ENCODE results near the gene ITIH6.
A peak's percentile ranks its signal among the peaks of the same experiment; 100 is the strongest.
"Not testable (repeated sequence)": the region's sequence is repeated elsewhere in the genome, so short reads cannot be mapped to it uniquely, and the experiment has no call there.

Gene ITIH6

GRCh38 chrX:54799046-54799445 lies 991 bp upstream of the ITIH6 start:
- DNase-seq (ENCODE audit: low spot score): no peak

- no peak for DNase-seq (ENCODE audit: low spot score)
Measured at GRCh38 chrX:54794795-54795194, 3.3 kb downstream of the ITIH6 start.

DNA sequence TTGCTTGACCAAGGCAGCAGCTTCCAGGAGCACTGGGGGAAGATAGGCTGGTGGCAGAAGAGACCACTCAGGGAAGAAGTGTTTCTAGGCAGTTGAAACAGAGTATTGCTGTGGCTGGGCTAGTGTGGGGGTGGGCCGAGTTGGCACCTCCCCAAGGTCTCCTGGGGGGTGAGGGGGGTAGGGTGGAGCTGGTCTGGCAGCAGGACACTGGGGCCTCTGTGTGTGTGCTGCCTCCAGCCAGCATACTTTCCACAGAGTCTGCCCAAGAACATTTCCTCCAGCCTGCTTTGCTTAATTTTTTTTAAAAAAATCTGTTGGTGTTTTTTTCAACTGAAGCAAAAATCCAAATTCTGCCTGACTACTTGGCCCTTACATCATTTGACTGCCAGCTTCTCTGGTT lies 4.0 kb downstream of the ITIH6 start:
- DNase-seq (ENCODE audit: low spot score): no peak

DNA sequence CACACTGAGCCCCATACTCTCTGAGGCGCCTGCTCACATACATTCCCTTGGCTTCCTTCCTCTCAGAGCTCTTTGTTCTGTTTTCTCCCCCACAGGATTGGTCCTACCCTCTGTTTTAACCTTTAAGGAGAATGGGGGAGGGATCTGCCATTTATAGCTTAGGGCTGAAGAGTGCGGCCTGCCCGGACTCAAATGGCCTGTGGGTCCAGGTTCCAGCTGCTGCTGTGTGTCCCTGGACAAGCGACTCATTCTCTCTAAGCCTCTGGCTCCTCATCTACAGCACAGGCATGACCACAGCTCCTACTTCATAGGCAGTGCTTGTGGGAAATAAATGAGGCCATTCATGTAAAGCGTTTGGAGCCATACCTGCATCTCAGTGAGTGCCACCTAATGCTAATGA lies 8.7 kb downstream of the ITIH6 start:
- not testable (repeated sequence) for DNase-seq (ENCODE audit: low spot score)

DNA sequence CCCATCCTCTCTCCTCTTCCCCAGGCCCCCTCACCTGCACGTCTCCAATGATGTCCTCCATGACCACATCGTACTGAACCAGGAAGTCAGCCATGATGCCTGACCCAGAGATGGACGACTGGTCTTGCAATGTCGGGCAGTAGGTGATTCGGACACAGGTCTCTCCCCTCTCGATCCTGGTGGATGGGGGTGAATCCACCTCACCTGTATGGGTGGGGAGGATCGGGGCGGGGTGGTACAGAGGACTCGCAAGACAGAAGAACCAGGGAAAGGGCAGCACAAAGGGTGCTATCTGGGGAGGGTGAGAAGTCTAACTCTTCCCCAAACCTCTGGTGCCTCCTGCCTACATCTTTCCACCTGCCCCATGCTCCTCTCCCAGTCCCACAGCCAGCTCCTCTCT lies 9.6 kb downstream of the ITIH6 start:
- DNase-seq (ENCODE audit: low spot score): no peak

DNA sequence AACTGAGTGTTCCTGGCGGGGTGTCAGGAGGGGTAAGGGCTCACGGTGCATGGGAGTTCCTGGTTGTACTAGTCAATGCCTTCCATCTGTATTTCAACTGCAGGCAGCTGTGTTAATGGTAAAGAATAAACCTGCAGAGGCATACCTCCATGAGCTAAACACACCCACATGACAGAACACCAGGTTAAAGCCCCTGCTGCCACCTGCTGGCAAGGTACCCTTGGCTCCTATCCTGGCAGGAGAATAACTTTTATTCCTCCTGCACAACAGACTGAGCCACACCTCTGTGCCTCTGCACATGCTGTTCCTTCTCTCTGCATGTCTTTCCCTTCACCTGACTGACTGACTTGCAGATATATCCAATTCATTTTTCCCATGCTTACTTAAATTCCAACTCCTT lies 11.1 kb downstream of the ITIH6 start:
- peak; percentile 35 for DNase-seq (ENCODE audit: low spot score)

- DNase-seq (ENCODE audit: low spot score): no peak
Measured at GRCh38 chrX:54785901-54786300, 12.2 kb downstream of the ITIH6 start.

DNA sequence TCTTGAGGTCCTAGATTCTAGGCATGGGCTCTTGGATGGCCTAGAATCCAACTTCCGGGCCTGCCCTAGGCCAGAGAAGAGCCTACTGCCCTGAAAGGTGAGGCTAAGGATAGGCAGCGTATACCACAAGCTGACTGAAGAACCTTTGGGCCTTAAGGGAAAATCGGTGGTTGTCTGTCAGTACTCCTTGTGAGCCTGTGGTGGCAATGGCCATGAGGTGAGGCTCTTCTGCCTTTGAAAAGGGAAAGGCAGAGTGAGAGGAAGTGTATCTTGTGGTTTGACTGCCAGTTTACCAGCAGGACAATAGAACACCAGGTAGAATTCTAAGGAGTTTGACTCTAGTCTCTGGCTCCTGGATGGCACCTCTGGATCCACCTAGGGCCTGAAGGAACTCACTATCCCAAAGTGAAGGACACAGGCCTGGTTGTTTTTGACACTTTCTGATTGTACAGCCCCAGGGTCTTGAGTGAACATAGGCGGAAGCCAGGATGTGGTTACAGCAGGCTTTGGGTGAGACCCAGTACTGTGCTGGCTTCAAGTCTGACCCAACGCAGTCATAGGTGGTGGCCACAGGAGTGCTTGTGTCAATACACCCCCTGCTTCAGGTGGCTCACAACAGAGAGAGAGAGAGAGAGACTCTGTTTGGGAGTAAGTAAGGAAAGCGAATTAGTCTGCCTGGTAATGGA lies 20.9 kb downstream of the ITIH6 start:
- DNase-seq (ENCODE audit: low spot score): no peak

DNA sequence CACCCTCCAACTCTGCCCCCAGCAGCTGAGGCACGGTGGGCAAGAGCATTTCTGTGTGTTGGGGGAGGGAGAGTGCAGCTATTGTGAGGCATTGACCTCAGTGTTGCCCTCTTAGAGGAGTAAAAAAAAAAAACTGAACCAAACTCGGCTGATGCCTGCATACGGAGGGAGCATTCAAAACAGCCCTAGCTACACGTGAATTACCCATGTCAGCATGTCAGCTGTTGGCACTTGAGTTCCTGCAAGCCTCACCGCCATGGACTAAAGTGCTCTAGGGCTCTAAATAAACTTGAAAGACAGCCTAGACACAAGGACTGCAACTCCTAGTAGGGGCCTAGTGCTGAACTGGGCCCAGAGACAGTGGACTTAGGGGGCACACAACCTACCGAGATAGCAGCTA lies 22.0 kb downstream of the ITIH6 start:
- no peak for DNase-seq (ENCODE audit: low spot score)

- DNase-seq (ENCODE audit: low spot score): not testable (repeated sequence)
Measured at GRCh38 chrX:54774391-54775094, 23.5 kb downstream of the ITIH6 start.

GRCh38 chrX:54758114-54759055 lies 39.7 kb downstream of the ITIH6 start:
- no peak for DNase-seq (ENCODE audit: low spot score)

- DNase-seq (ENCODE audit: low spot score): no peak
Measured at GRCh38 chrX:54754854-54755253, 43.2 kb downstream of the ITIH6 start.

GRCh38 chrX:54748626-54749025 lies 49.4 kb downstream of the ITIH6 start:
- DNase-seq (ENCODE audit: low spot score): no peak

GRCh38 chrX:54747733-54748393 lies 50.2 kb downstream of the ITIH6 start:
- no peak for DNase-seq (ENCODE audit: low spot score)

DNA sequence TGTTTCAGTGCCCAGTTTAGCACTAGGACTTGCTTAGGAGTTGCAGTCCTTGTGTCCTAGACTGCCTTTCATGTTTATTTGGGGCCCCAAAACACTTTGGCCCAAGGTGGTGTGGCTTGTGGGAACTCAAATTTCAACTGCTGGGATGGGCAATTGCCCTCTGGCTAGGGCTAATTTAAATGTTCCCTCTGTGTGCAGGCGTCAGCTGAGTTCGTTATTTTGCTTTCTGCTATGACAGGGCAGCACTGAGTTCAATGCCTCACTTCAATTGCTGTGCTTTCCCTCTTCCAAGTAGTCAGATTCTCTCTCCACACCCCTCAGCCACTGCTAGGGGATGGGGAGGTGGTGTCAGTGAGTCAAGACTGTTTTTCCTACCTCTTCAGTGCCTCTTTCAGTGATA lies 51.1 kb downstream of the ITIH6 start:
- DNase-seq (ENCODE audit: low spot score): no peak

DNA sequence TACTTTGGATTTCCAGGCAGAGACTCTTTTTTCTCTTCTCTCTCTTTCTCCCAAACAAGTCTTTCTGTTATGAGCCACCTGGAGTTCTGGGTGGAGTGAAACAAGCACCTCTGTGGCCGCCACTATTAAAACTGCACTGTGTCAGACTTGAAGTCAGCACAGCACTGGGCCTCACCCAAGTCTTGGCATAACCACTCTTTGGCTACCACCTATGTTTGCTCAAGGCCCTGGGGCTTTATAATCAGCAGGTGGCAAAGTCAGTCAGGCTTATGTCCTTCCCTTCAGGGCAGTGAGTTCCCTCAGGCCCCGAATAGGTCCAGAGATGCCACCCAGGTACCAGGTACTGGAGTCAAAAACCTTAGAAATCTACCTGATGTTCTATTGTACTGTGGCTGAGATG lies 52.4 kb downstream of the ITIH6 start:
- no peak for DNase-seq (ENCODE audit: low spot score)

GRCh38 chrX:54738567-54738966 lies 59.5 kb downstream of the ITIH6 start:
- not testable (repeated sequence) for DNase-seq (ENCODE audit: low spot score)

DNA sequence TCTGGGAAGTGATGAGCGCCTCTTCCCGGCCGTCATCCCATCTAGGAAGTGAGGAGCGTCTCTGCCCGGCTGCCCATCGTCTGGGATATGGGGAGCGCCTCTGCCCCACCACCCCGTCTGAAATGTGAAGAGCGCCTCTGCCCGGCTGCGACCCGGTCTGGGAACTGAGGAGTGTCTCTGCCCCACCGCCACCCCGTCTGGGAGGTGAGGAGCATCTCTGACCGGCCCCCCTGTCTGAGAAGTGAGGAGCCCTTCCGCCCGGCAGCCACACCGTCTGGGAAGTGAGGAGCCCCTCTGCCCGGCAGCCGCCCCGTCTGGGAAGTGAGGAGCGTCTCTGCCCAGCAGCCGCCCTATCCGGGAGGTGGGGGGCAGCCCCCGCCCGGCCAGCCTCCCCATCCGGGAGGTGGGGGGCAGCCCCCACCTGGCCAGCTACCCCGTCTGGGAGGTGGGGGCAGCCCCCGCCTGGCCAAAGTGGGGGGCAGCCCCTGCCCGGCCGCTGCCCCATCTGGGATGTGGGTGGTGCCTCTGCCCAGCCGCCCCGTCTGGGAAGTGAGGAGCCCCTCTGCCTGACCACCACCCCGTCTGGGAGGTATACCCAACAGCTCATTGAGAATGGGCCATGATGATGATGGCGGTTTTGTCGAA lies 61.6 kb downstream of the ITIH6 start:
- not testable (repeated sequence) for DNase-seq (ENCODE audit: low spot score)

- DNase-seq (ENCODE audit: low spot score): no peak
Measured at GRCh38 chrX:54721424-54721823, 76.6 kb downstream of the ITIH6 start.

- no peak for DNase-seq (ENCODE audit: low spot score)
Measured at GRCh38 chrX:54715621-54716020, 82.4 kb downstream of the ITIH6 start.

GRCh38 chrX:54714424-54714823 lies 83.6 kb downstream of the ITIH6 start:
- no peak for DNase-seq (ENCODE audit: low spot score)

DNA sequence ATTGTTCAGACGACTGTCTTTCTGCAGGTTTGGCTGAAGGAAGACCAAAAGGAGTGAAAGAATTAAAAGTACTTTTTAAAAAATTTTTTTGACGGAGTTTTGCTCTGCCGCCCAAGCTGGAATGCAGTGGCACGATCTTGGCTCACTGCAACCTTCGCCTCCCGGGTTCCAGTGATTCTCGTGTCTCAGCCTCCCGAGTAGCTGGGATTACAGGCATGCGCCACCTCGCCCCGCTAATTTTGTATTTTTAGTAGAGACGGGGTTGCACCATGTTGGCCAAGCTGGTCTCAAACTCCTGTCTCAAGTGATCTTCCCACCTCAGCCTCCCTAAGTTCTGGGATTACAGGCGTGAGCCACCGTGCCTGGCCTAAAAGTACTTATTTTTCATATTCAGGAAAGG lies 86.3 kb downstream of the ITIH6 start:
- no peak for DNase-seq (ENCODE audit: low spot score)

Data from CD4-positive, alpha-beta T cell treated with Interleukin-15 for 4 hours (primary cell).